T-helper 2 cell (primary cell): Measurements from ENCODE around the gene IMPA2.
"Not testable (repeated sequence)": the region's sequence is repeated elsewhere in the genome, so short reads cannot be mapped to it uniquely, and the experiment has no call there.

Experiments used
- DNase-seq, 5 experiments: peaks; one replicate each; pipeline versions ENCODE4 v3.0.0 to v3.0.0-alpha.2; 2012 to 2022

The IMPA2 gene

GRCh38 chr18:12052866-12053265 lies 71.6 kb downstream of the IMPA2 start:
- no peak for DNase-seq

GRCh38 chr18:12053289-12053688 lies 72.0 kb downstream of the IMPA2 start:
- no peak for DNase-seq

- DNase-seq, result no peak
Observed at GRCh38 chr18:12056034-12056883, 75.0 kb downstream of the IMPA2 start.

DNA sequence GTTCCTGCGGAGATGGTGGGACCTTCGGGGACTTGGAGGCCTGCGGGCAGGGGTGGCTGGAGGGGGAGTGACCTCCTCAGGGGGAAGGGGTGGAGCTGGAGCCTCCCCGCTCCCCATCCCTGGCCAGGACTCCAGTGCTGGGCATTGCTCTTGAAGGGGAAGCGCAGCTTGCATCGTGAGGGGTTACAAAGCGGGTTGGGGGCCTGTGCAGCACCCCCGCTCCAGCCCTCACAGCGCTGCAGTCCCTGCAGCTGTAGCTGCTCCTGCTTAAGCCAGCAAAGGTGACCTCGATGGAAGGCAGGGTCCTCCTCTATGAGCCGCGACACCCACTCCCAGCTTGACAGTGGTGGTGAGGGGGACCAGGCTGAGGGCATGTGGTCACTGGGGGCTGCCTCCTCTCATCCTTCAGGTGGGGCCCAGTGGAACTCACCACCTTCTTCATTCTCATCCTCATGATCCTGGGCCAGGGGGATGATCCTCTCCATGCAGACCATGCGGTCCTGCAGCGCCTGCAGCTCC lies 75.6 kb downstream of the IMPA2 start:
- no peak for DNase-seq

DNA sequence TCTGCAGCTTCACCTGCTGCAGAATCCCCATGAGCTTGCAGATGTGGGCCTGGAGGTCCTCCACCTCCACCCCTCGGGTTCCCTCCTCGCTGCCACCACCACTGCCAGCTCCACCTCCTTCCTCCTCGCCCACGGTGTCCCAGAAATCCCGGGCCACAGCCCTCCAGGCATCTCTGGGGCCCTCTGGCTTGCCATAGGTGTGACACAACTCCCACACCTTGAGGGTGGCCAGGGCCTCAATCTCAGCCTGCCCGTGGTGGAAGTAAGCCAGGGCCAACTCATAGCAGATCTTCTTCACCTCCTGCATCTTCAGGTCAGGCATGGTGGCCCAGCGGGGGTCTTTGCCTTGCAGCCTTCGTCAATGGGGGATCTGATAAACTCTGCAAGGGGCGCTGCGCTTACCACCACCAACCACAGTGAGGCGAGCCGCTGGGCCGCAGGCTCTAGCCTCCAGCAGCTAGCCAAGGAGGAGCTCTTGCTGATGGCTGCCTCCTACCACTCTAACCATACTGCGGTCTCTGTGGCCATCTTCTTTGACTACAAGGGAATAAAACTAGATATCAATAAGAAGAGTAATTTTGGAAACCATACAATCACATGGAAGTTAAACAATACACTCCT lies 76.2 kb downstream of the IMPA2 start:
- no peak for DNase-seq

GRCh38 chr18:12059334-12060181 lies 78.3 kb downstream of the IMPA2 start:
- DNase-seq, result no peak

DNA sequence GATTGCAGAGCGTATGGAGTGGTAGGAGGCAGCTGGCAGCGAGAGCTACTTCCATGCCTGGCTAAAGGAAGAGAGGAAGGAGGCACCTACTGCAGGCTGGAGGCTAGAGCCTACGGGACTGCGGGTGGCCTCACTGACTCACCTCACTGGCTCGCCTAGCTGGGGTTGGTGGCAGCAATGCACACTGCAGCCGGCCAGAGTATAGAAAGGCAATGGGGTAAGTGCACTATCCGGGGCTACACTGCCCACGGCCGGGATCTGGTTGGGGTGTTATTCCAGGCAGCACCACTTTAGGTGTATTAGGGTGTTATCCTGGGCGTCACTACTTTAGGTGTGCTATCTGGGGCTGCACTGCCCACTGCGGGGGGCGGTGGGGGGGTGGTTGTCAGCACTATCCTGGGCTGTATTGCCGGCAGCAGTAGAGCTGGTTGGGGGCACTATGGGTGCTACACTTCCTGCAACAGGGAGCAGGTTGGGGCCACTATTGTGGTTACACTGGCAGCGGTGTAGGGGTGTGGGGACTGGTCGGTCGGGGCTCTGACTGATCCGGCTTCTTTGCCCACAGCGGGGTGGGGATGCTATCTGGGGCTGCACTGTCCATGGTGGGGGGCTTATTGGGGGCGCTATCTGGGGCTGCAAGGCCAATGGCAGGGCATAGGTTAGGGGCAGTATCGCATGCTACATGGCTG lies 79.0 kb downstream of the IMPA2 start:
- DNase-seq, result no peak

DNA sequence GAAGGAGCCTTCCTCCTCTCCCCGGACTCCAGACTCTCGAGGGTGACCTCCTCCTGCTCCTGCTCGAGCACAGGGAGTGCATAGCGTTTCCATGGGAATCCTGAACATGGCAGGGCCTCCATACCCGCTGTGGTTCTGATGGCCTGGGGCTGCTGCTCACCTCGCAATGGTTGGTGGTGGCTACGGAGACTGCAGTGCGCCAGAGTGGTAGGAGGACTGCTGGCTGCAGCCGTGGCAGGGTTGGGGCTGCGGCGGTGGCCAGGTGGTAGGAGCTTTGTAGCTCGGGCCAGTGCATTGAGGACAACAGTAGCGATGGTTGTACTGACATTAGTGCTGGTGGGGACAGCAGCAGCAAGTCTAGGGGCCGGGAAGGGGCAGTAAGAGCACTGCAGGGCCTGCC lies 80.4 kb downstream of the IMPA2 start:
- DNase-seq, result no peak

GRCh38 chr18:12062974-12063373 lies 81.7 kb downstream of the IMPA2 start:
- no peak for DNase-seq

- no peak for DNase-seq
Observed at GRCh38 chr18:12064086-12064763, 82.9 kb downstream of the IMPA2 start.

DNA sequence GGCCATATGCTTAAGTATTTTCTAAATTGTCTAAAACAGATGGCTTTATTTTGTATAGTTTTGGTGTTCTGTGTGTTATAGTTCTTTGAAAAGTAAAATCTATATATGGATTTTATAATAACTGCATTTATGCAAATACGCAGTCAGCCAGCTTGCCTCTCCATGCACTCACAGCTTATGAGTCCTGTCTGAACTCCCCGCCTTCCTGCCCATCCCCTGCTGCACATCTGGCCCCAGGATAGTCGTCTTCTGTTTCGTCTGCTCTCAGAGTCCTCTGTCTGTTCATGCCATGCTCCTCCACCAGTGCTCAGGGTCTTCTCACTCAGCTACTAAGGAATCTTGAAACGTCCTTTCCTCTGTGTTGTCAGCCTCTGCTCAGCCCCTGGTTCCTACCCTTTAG lies 84.1 kb downstream of the IMPA2 start:
- no peak for DNase-seq

- DNase-seq, result no peak
Observed at GRCh38 chr18:12066910-12067511, 85.7 kb downstream of the IMPA2 start.

- DNase-seq, result no peak
Observed at GRCh38 chr18:12067671-12068070, 86.4 kb downstream of the IMPA2 start.

GRCh38 chr18:12068316-12068949 lies 87.1 kb downstream of the IMPA2 start:
- DNase-seq, result not testable (repeated sequence)

GRCh38 chr18:12068950-12069320 lies 87.6 kb downstream of the IMPA2 start:
- DNase-seq, result no peak

DNA sequence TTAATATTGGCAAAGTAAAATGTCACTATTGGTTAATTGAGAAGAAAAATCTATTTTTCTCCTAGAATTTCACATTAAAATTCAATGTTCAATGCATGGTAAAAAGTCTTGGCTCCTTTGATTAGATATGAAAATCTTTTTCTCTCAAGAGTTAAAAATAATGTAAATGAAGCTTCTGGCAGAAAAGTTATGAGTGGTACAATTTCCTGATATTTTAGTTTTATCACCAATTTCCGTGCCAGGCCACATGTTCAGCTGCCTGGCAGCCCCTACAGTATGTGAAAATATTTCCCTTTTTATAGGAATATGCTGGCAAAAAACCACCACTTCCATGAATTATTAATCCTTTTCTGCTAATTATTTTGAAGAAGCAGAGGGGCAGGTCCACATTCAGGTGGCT lies 89.8 kb downstream of the IMPA2 start:
- not testable (repeated sequence) for DNase-seq

- DNase-seq, result no peak
Observed at GRCh38 chr18:12072996-12073395, 91.7 kb downstream of the IMPA2 start.

DNA sequence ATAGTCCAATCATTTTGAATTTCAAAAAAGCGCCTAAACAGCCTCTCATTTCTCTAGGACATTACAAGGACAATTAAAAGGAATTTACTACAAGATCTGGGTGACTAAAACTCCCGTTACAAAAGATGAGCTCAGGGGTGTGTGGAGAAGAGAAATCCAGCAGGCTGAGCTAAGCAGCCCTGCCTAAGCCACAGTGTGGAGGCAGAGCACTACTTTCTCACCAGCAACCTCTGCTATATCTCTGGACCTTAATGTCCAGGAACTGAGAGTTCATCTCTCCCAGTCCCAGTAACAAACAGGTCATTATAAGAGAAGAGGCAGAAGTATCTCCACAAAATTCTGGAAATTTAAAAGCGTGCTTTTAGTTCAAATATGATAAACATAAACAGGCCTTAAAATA lies 93.4 kb downstream of the IMPA2 start:
- DNase-seq, result no peak

DNA sequence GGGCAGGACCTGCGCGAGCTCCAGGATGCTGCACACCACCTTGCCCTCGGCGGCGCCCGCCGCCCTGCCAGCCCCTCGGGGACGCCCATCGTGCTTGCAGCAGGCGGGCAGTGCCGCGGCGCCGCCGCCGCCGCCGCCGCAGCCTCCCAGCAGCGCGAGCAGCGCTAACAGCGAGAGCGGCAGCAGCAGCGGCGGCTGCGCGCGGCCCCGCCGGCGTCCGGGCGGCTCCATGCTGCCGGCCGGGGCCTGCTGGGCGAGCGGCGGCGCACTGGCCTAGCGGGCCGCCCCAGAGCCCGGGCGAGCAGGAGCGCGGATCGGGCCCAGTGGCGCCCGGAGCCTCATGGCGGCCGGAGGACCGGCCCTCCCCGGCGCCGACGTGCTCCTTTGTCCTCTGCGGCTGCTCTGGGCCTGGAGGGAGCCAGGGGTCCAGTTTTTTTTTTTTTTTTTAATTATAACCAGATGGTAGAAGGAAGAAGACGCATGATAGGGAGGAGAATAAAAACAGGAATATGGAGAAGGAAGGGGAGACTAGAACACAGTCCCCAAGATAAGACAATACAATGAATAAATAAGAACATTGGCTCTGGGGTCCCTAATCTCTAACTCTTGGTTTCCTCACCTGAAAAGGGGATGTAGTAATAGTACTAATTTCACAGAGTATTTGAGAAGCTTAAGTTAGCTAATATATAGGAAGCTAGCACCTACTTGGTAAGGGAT lies 95.3 kb downstream of the IMPA2 start:
- DNase-seq, result peak in 1 of 5 experiments; percentile 17

DNA sequence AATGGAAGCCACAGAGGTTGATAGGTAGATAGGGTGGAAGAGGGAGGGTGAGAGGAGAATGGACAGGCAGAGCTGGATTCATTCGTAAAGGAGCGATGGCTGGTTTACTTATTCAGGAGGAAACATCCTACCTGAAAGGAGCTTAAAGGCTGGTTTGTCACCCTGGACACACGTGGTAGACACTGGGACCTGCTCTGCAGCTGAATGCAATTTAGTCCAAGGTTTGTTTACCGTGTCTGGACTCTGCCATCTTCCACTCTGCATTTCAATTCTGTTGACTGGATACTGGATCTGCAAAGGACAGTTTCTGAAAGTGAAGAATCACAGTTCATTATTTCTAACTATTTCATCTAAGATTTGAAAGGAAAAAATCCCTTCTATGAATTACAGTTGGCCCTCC lies 96.7 kb downstream of the IMPA2 start:
- not testable (repeated sequence) for DNase-seq
